HEK293T (cell line): ENCODE measurements around the gene SMIM45.

Experiments
- FOXA1 ChIP-seq: fragments of 450-650 bp; IDR thresholded peaks from 2 replicates; pipeline ENCODE4 v1.6.1; 2016; ENCODE audit warnings: mild to moderate bottlenecking
- FOXK2 ChIP-seq: fragments of 450-650 bp; IDR thresholded peaks from 2 replicates; pipeline ENCODE4 v1.6.1; 2016; ENCODE audit warnings: mild to moderate bottlenecking
- FOXM1 ChIP-seq: fragments of 450-650 bp; IDR thresholded peaks from 2 replicates; pipeline ENCODE4 v1.6.1; 2017; ENCODE audit warnings: mild to moderate bottlenecking, borderline replicate concordance
- HDGF ChIP-seq: fragments of 450-650 bp; IDR thresholded peaks from 2 replicates; pipeline ENCODE4 v1.6.1; 2017; ENCODE audit warnings: antibody characterized with exemption, borderline replicate concordance
- L3MBTL2 ChIP-seq: fragments of 450-650 bp; conservative IDR thresholded peaks from 2 replicates; pipeline ENCODE4 v1.6.1; 2016; ENCODE audit warnings: mild to moderate bottlenecking
- NFRKB ChIP-seq: fragments of 450-650 bp; IDR thresholded peaks from 2 replicates; pipeline ENCODE4 v1.6.1; 2016; ENCODE audit warnings: mild to moderate bottlenecking, moderate library complexity
- ZNF384 ChIP-seq: fragments of 450-650 bp; IDR thresholded peaks from 2 replicates; pipeline ENCODE4 v1.6.1; 2016

- no peak for TF ChIP-seq NFRKB
- TF ChIP-seq FOXM1, result no peak
- no peak for TF ChIP-seq FOXA1
- TF ChIP-seq FOXK2, result no peak
- TF ChIP-seq HDGF, result no peak
- TF ChIP-seq ZNF384, result no peak
- TF ChIP-seq L3MBTL2, result no peak
These were observed 11.7 kb upstream of the SMIM45 start for GRCh38 chr22:41939981-41940831.
